Thyroid gland (tissue), 4 donors: ENCODE results near the gene KY. TPM values are rescaled to one million over a fixed set of nuclear protein-coding genes. Genes with fewer than 3 reads are reported as not detected.

Experiments used
- DNase-seq, 2 donors: peaks; one replicate each; pipeline ENCODE4 v3.0.0-alpha.2; 2019
- H3K27ac ChIP-seq, 3 donors: fragments of 200-600 bp; sonication (generic); 1 replicate in 2 of 3; 2 replicates in 1 of 3; pipeline ENCODE4 v1.5.1; 2016 to 2019; ENCODE audit warnings: mild to moderate bottlenecking in 1 of 3, moderate library complexity in 1 of 3
- H3K27me3 ChIP-seq: fragments of 200-600 bp; sonication (generic); one replicate; pipeline ENCODE4 v1.5.1; 2019
- H3K36me3 ChIP-seq, 2 donors: fragments of 200-600 bp; sonication (generic); one replicate each; pipeline ENCODE4 v1.5.1; 2016 to 2019
- H3K4me1 ChIP-seq, 2 donors: fragments of 200-600 bp; sonication (generic); one replicate each; pipeline ENCODE4 v1.5.1; 2017 to 2019
- H3K4me3 ChIP-seq, 3 donors: fragments of 200-600 bp; sonication (generic); replicated peaks in 1 of 3; 1 replicate in 2 of 3; 2 replicates in 1 of 3; pipeline ENCODE4 v1.5.1; 2016; ENCODE audit warnings: mild to moderate bottlenecking in 1 of 3
- H3K9me3 ChIP-seq: fragments of 200-600 bp; sonication (generic); one replicate; pipeline ENCODE4 v1.5.1; 2017
- CTCF ChIP-seq, 6 experiments: fragments of 200-600 bp in 3 of 6; fragments of 450-650 bp in 3 of 6; sonication (generic) in 3 of 6; IDR thresholded peaks; one replicate each; pipeline ENCODE4 v1.5.1; 2016 to 2019; ENCODE audit warnings: antibody characterized with exemption in 6 of 6, mild to moderate bottlenecking in 2 of 6, inconsistent platforms in 1 of 6, moderate library complexity in 1 of 6
- POLR2A ChIP-seq, 2 donors: fragments of 450-650 bp; IDR thresholded peaks; one replicate each; pipeline ENCODE4 v1.6.1; 2017; ENCODE audit warnings: antibody characterized with exemption in 2 of 2, mild to moderate bottlenecking in 2 of 2, moderate library complexity in 1 of 2
- WGBS, 2 donors: methylation state at CpG; one replicate each; pipeline ENCODE4 v1.1.5; 2017; 5-methylcytosine and 5-hydroxymethylcytosine counted together
- intact Hi-C: fragments of 100-400 bp; cut with DNase I; formaldehyde crosslinking; loops from one replicate; pipeline ENCODE4 v1.15.1; 2023
- total RNA-seq, 4 donors: library from RNA; depleted of rRNA; stranded (reverse); fragments of >200 nt; gene quantifications; one replicate each; pipeline ENCODE4 v1.2.3, GENCODE V29; 2016

Gene KY
- total RNA-seq, 4 donors from 2014 or later: 3.2 to 10.2 (median 7.2) TPM

- Histone ChIP-seq H3K4me3 (no peak overlapping the region), H3K27me3 (no peaks in the 10 kb centered on the region)
- TF ChIP-seq CTCF (IDR thresholded peaks at IDR 0.05): no peak
- no peak for TF ChIP-seq POLR2A (IDR thresholded peaks at IDR 0.05)
Observed at GRCh38 chr3:134690226-134690625, 39.4 kb upstream of the KY start.

GRCh38 chr3:134687642-134688041, 36.8 kb upstream of the KY start:
- no peaks in the 10 kb centered on the region for H3K36me3 ChIP-seq
- H3K4me3 ChIP-seq: no peak overlapping the region
- H3K27me3 ChIP-seq: no peaks in the 10 kb centered on the region
- intact Hi-C loops: no loop called here
- H3K27ac ChIP-seq: no peak overlapping the region
- no peaks in the 10 kb centered on the region for H3K9me3 ChIP-seq
- TF ChIP-seq POLR2A (IDR thresholded peaks at IDR 0.05): no peak
- no peak for TF ChIP-seq CTCF (IDR thresholded peaks at IDR 0.05)
- DNase-seq: no peak
- 85 to 93% methylated on average over 2 of the region's 2 CpGs for WGBS, 2 donors
- no peaks in the 10 kb centered on the region for H3K4me1 ChIP-seq

More at GRCh38 chr3:134690226-134690625, 39.4 kb upstream of the KY start:
- no peak for DNase-seq
- no peaks in the 10 kb centered on the region for H3K9me3 ChIP-seq
- no peaks in the 10 kb centered on the region for H3K36me3 ChIP-seq
- intact Hi-C loops: no loop called here
- 68 to 72% methylated on average over 1 of the region's 1 CpG for WGBS, 2 donors
- H3K4me1 ChIP-seq: no peaks in the 10 kb centered on the region
- H3K27ac ChIP-seq: no peak overlapping the region

GRCh38 chr3:134685929-134686802, 35.3 kb upstream of the KY start:
- no peak for DNase-seq
- TF ChIP-seq POLR2A (IDR thresholded peaks at IDR 0.05): no peak
- no peak for TF ChIP-seq CTCF (IDR thresholded peaks at IDR 0.05)
- Histone ChIP-seq H3K27me3 (no peaks in the 10 kb centered on the region), H3K27ac (no peak overlapping the region), H3K9me3 (no peaks in the 10 kb centered on the region), H3K4me3 (no peak overlapping the region), H3K36me3 (no peaks in the 10 kb centered on the region), H3K4me1 (peaks cover 0 to 3% of the 10 kb centered on the region in 2 donors)
- intact Hi-C loops: no loop called here
- 78 to 85% methylated on average over 6 to 7 of the region's 7 CpGs for WGBS, 2 donors

- Histone ChIP-seq H3K27me3 (no peaks in the 10 kb centered on the region), H3K4me1 (peaks cover 0 to 22% of the 10 kb centered on the region in 2 donors), H3K27ac (no peak overlapping the region), H3K4me3 (no peak overlapping the region), H3K9me3 (no peaks in the 10 kb centered on the region), H3K36me3 (no peaks in the 10 kb centered on the region)
- intact Hi-C loops: no loop called here
- TF ChIP-seq POLR2A (IDR thresholded peaks at IDR 0.05) (no peak), CTCF (IDR thresholded peaks at IDR 0.05) (no peak)
- 75 to 82% methylated on average over 7 of the region's 7 CpGs for WGBS, 2 donors
- no peak for DNase-seq
Observed at GRCh38 chr3:134682196-134682880, 31.5 kb upstream of the KY start.

GRCh38 chr3:134681522-134681900, 30.7 kb upstream of the KY start:
- intact Hi-C loops: no loop called here
- TF ChIP-seq POLR2A (IDR thresholded peaks at IDR 0.05) (no peak), CTCF (IDR thresholded peaks at IDR 0.05) (no peak)

More at GRCh38 chr3:134681522-134681900, 30.7 kb upstream of the KY start:
- peaks cover 0 to 22% of the 10 kb centered on the region in 2 donors for H3K4me1 ChIP-seq
- no peaks in the 10 kb centered on the region for H3K27me3 ChIP-seq
- no peaks in the 10 kb centered on the region for H3K9me3 ChIP-seq
- no peak overlapping the region for H3K4me3 ChIP-seq
- WGBS, 2 donors: 75 to 83% methylated on average over 6 of the region's 6 CpGs
- DNase-seq: no peak
- H3K27ac ChIP-seq: no peak overlapping the region
- H3K36me3 ChIP-seq: no peaks in the 10 kb centered on the region
